PFSK-1 (cell line): ENCODE results near the gene NMNAT1.

Experiments used
- FOXP2 ChIP-seq: optimal IDR thresholded peaks from 2 replicates; pipeline ENCODE3; 2011; ENCODE audit warnings: borderline replicate concordance, control low read depth, inconsistent platforms; ENCODE audit not compliant: insufficient read depth; ENCODE audit errors: extremely low read length, extremely low read depth
- POLR2AphosphoS5 ChIP-seq: IDR thresholded peaks from 2 replicates; pipeline ENCODE4 v1.6.1; 2012; ENCODE audit warnings: low read depth, mild to moderate bottlenecking, control low read depth, low read length, moderate library complexity
- REST ChIP-seq, 2 experiments: IDR thresholded peaks; 2 replicates each; pipeline versions ENCODE4 v1.6.1 to v1.8.0; 2011 to 2012; ENCODE audit warnings: low read depth in 2 of 2, low read length in 2 of 2, control low read depth in 1 of 2, inconsistent platforms in 1 of 2, mild to moderate bottlenecking in 1 of 2, moderate library complexity in 1 of 2; ENCODE audit not compliant: insufficient read depth in 1 of 2
- SIN3A ChIP-seq: IDR thresholded peaks from 2 replicates; pipeline ENCODE4 v1.6.1; 2012; ENCODE audit warnings: mild to moderate bottlenecking, low read length, moderate library complexity, borderline replicate concordance; ENCODE audit not compliant: insufficient read depth
- TAF1 ChIP-seq: IDR thresholded peaks from 2 replicates; pipeline ENCODE4 v1.6.1; 2012; ENCODE audit warnings: low read length, control low read depth, borderline replicate concordance; ENCODE audit not compliant: insufficient read depth

Gene NMNAT1

GRCh38 chr1:9920606-9921005, 22.7 kb upstream of the NMNAT1 start:
- TF ChIP-seq REST (IDR thresholded peaks at IDR 0.05; ENCODE audit: insufficient read depth in 1 of 2, low read depth in 2 of 2, low read length in 2 of 2) (no peak), TAF1 (no peak)

GRCh38 chr1:9922342-9922741, 20.9 kb upstream of the NMNAT1 start:
- TF ChIP-seq POLR2AphosphoS5: no peak
- no peak for TF ChIP-seq FOXP2
- TF ChIP-seq REST (IDR thresholded peaks at IDR 0.05; ENCODE audit: insufficient read depth in 1 of 2, low read depth in 2 of 2, low read length in 2 of 2): no peak
- no peak for TF ChIP-seq TAF1
- no peak for TF ChIP-seq SIN3A

- TF ChIP-seq FOXP2: no peak
- no peak for TF ChIP-seq POLR2AphosphoS5
- TF ChIP-seq REST (IDR thresholded peaks at IDR 0.05; ENCODE audit: insufficient read depth in 1 of 2, low read depth in 2 of 2, low read length in 2 of 2): no peak
- TF ChIP-seq SIN3A: no peak
- no peak for TF ChIP-seq TAF1
Measured at GRCh38 chr1:9927259-9927658, 16.0 kb upstream of the NMNAT1 start.

- TF ChIP-seq FOXP2 (no peak), SIN3A (no peak), TAF1 (no peak)
Measured at GRCh38 chr1:9929431-9930385, 13.6 kb upstream of the NMNAT1 start.

- TF ChIP-seq POLR2AphosphoS5 (no peak), FOXP2 (no peak), TAF1 (no peak), SIN3A (no peak)
Measured at GRCh38 chr1:9942399-9942938, 806 bp upstream of the NMNAT1 start.

- no peak for TF ChIP-seq SIN3A
- no peak for TF ChIP-seq POLR2AphosphoS5
- TF ChIP-seq FOXP2: no peak
- no peak for TF ChIP-seq REST (IDR thresholded peaks at IDR 0.05; ENCODE audit: insufficient read depth in 1 of 2, low read depth in 2 of 2, low read length in 2 of 2)
- no peak for TF ChIP-seq TAF1
Measured at GRCh38 chr1:9946315-9946714, 3.0 kb downstream of the NMNAT1 start.
